Endothelial cell of umbilical vein (primary cell): ENCODE results near the gene ZDHHC7.

Experiments
- CTCF ChIP-seq, 2 donors: IDR thresholded peaks; 1 replicate in 1 of 2; 2 replicates in 1 of 2; pipeline ENCODE4 v1.5.1; 2011; ENCODE audit warnings: low read length in 2 of 2, mild to moderate bottlenecking in 2 of 2, moderate library complexity in 2 of 2, control low read depth in 1 of 2, inconsistent platforms in 1 of 2, low read depth in 1 of 2; ENCODE audit not compliant: insufficient read depth in 1 of 2; ENCODE audit errors: extremely low read depth in 1 of 2
- EZH2 ChIP-seq: IDR thresholded peaks from 2 replicates; pipeline ENCODE4 v1.6.1; 2012; ENCODE audit warnings: borderline replicate concordance, low read depth, mild to moderate bottlenecking, moderate library complexity, low read length, inconsistent platforms; ENCODE audit not compliant: severe bottlenecking
- GATA2 ChIP-seq: IDR thresholded peaks from 2 replicates; pipeline ENCODE4 v1.7.0; 2011; ENCODE audit warnings: low read depth, mild to moderate bottlenecking, moderate library complexity, mixed read lengths, low read length; ENCODE audit not compliant: insufficient read length, insufficient read depth
- JUN ChIP-seq: IDR thresholded peaks from 2 replicates; pipeline ENCODE4 v1.6.1; 2011; ENCODE audit warnings: borderline replicate concordance, low read depth; ENCODE audit not compliant: insufficient read length, insufficient read depth
- POLR2A ChIP-seq: IDR thresholded peaks from 2 replicates; pipeline ENCODE4 v1.6.1; 2012; ENCODE audit warnings: low read depth, mild to moderate bottlenecking, control low read depth, low read length

- TF ChIP-seq JUN (no peak), CTCF (IDR thresholded peaks at IDR 0.05; ENCODE audit: extremely low read depth in 1 of 2, insufficient read depth in 1 of 2, low read depth in 1 of 2, low read length in 2 of 2) (no peak), GATA2 (no peak), POLR2A (no peak), EZH2 (no peak)
These were observed 34.5 kb downstream of the ZDHHC7 start for GRCh38 chr16:84976644-84977400.
